ENCODE measurements around the gene KCNJ12.

- TF ChIP-seq CTCF (IDR thresholded peaks at IDR 0.05), result no peak
- TF ChIP-seq POLR2A (IDR thresholded peaks at IDR 0.05), result no peak
- no peak for TF ChIP-seq EP300 (IDR thresholded peaks at IDR 0.05)
Measured at GRCh38 chr17:21467196-21467595, 91.0 kb downstream of the KCNJ12 start.

Data from suprapubic skin (tissue), 3 donors.